OCI-LY7 (cell line): ENCODE measurements around the gene CCDC87.

ENCODE experiments used
- CTCF ChIP-seq: fragments of 200-600 bp; sonication (generic); conservative IDR thresholded peaks from 2 replicates; pipeline ENCODE4 v1.5.1; 2014; ENCODE audit warnings: mild to moderate bottlenecking, antibody characterized with exemption, low read length, moderate library complexity, mixed read lengths
- EZH2phosphoT487 ChIP-seq: fragments of 200-600 bp; sonication (generic); IDR thresholded peaks from 2 replicates; pipeline ENCODE4 v1.6.1; 2018; ENCODE audit warnings: low read depth, borderline replicate concordance, mild to moderate bottlenecking, mixed run types, antibody characterized with exemption, low read length, moderate library complexity, mixed read lengths

- TF ChIP-seq CTCF (no peak), EZH2phosphoT487 (no peak)
Observed at GRCh38 chr11:66586136-66586535, 6.7 kb downstream of the CCDC87 start.
